NCI-H748 (cell line): ENCODE data around the gene PARD3B.

ENCODE experiments used
- DNase-seq: peaks from one replicate; lab custom pipeline; 2025; ENCODE audit not compliant: unreplicated experiment; lab: John Stamatoyannopoulos, UW

PARD3B gene

DNA sequence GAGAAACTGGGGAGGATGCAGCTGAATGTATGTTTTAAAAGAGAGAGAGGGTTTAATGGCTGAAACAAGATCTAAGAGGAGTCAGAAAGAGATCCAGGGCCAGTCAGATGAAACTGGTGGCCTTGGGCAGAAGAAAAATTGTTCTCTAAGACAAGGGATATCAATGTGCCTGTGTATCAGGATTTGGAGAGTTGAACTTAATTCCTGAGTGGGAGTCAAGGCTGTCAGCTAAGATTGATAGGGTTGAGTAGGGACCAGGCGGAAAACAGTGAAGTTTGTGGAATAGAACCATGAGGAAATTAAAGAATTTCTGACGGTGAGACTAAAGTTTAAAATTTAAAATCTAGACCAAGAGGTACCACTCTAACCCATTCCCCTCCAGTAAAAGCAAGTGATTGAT, 199.2 kb downstream of the PARD3B start:
- no peak for DNase-seq

- DNase-seq, result no peak
Observed at GRCh38 chr2:204748286-204748685, 203.0 kb downstream of the PARD3B start.

- no peak for DNase-seq
Observed at GRCh38 chr2:204749319-204749718, 204.0 kb downstream of the PARD3B start.

DNA sequence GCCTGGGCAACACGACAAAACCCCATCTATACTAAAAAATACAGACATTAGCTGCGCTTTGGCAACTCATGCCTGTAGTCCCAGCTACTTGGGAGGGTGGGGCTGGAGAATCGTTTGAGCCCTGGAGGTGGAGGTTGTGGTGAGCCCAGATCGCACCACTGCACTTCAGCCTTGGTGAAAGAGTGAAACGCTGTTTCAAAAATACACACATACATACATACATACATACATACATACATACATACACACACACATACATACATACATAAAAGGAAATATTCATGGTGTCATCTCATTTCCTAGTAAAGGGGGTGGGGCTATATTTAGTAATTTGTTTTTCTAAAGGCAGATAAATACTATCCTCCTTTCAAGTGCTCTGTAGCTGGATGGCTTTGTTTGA, 205.1 kb downstream of the PARD3B start:
- DNase-seq, result no peak

DNA sequence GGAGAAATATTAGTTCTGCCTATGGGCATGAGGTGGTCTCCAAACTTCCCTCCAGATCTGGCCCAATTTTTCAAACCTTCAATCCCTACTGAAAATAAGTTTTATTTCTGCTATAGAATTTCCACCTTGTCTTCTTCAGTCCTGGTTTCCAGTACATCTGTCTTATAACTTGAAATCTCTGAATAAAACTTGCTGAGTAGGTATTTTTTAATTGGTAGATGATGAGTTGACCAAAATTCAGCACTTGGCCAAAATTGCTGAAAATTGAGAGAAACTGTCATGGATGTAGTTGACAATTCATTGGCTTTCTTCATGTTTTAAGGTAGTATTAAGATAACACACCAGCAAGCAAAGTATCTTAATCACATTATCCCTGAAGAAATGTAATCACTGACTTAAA, 206.2 kb downstream of the PARD3B start:
- DNase-seq, result no peak

DNA sequence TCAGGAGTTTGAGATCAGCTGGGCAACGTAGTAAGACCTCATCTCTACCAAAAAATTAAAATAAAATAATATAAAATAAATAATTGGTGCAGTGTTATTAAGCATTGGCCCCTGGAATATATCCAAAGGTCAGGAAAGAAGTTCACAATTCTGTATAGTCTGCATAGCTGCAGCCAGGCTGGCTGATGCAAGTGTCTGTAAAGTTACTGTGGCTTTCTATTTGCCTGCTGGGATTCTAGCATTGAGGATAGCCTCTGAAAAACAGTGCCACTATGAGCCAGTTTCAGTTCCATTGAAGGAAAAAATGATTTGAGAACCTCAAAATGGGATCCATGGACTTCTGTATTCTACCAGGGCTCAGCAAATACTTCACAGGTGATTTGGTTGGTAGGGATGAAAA, 208.6 kb downstream of the PARD3B start:
- no peak for DNase-seq

DNA sequence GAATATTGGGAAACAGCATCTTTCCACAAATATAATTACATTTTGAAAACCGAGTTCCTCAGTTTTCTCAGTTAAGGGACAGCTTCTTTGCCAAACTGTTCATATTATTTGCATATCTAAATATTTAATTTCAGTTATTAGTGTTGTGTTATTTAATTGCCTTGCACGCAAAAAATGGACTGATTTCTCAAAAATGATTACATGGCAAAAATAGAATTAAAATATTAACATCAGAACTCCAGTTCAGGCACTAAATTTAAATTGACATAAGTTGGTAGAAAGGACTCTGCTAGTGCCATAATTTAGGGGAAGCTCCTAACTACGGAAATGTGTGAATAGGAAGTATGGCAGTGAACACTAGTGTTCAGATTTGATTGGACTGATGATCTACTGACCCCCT, 209.6 kb downstream of the PARD3B start:
- no peak for DNase-seq

GRCh38 chr2:204763974-204764703, 218.9 kb downstream of the PARD3B start:
- DNase-seq, result no peak

DNA sequence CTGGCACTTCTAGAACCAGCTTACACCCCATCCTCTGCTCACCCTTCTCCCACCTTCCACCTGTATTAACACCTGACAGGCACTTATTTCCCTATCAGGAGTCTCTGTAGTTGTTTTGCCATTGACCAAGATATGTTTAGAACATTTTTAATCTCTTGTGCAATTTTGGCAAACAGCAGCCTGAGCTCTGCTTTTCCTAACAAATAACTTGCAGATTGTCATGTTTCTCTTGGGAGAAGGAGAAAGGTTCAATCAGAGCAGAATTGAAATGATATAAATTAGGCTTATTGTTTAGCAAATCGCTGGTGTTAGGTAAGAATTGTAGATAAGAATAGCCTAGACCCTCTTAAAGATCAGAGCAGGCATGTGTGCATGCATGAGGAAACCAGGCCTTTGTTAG, 225.5 kb downstream of the PARD3B start:
- no peak for DNase-seq

DNA sequence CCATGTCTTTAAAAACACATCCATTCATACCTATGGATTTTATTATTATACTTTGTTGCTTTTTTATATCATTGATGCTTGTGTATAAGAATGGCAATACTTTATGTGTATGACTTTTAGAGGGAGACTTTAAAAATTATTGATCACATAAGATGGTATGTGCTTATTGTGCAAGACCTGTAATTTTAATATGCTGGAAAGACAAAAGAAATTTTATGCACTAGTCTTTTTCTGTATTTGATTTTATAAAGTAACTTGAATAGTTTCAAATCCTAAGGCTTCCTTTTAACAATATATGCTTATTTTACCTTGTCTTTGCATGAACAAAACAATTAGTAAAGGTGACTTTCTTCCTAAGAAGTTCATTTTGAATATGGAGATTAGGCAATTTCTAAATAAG, 226.4 kb downstream of the PARD3B start:
- no peak for DNase-seq

GRCh38 chr2:204772546-204772945, 227.3 kb downstream of the PARD3B start:
- DNase-seq, result no peak

- no peak for DNase-seq
Observed at GRCh38 chr2:204775766-204776165, 230.5 kb downstream of the PARD3B start.

DNA sequence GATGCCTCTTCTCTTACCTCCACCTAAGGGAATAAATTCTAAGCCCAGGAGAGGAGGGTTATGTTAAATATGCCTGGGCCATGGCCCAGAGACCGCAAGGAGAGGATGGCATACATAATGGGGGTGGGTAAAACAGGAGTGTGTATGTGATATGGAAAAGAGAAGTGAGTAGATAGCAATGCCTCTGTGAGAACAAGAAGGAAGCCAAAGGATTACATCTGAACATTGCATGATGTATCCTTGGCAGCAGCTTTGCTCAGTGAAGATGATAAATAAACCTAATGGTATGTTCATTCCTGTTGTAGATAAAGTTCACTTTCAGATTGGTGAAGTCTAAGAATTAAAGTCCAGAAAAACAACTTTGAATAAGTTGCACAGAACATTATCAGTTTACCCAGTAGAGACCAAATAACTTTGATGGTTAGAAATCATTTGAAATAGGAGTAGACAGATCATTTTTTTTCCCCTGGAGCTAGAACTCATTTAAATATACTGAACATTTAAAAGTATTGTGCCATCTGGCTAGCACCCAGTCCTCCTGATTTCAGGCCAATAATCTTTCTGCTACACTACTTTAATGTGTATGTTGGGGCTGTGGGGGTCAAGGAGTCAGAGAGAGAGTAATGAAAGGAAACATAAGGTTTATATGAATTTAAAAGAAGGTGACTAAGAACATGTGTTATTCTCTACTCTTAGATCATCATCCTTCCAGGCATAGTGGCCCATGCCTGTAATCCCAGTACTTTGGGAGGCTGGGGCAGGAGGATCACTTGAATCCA, 231.7 kb downstream of the PARD3B start:
- DNase-seq, result no peak

DNA sequence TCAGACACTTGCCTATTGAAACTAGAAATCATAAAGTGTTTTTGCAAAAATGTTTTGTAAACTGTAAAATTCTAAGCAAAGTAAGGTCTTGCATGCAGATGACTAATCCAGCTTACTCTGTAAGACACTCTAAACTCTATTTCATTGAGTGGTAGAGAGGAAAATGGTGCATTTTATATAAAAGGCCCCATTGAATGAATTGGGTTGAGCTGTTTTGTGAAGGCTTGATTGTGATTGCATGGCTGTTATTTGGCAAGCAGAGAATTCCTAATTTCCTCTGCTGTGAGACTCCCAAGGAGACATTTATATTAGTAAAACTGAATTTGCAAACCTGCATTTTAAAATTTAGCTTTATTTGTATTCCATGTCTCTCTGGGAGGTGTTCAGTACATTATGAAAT, 234.5 kb downstream of the PARD3B start:
- no peak for DNase-seq

DNA sequence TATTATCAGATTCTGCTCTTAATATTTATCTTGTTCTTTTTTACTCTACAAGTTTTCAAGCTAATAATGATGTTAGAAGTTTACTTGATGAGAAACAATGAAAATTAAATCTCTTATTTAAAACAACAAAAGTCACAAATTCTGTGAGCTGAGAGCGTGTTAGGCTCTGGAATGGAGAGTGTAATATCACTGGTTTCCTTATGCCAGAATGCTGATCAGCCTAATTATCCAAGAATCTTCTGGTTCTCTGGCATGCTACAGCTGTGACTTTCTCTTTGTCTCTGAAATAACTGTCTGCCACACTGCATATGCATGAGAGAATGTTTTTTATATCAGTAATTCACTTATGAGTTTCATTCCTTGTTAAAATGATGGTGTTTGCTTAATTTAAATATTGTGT, 236.7 kb downstream of the PARD3B start:
- no peak for DNase-seq

DNA sequence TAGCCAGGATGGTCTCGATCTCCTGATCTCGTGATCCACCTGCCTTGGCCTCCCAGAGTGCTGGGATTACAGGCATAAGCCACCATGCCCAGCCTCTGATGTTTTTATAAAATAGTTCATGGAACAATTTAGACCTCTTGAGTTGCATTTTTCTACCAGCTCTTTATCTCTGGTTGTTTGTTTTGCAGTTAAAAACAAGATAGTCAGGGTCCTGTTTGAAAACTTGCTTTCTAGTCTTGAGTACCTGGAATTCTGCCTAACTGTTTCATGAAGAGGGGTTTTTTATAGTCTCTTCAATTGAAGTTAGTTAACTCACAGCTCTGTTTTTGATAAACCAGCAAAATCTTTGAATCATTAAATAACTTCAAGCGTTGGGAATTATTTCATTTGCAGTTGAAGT, 244.8 kb downstream of the PARD3B start:
- DNase-seq, result no peak

- no peak for DNase-seq
Observed at GRCh38 chr2:204791230-204791629, 246.0 kb downstream of the PARD3B start.

DNA sequence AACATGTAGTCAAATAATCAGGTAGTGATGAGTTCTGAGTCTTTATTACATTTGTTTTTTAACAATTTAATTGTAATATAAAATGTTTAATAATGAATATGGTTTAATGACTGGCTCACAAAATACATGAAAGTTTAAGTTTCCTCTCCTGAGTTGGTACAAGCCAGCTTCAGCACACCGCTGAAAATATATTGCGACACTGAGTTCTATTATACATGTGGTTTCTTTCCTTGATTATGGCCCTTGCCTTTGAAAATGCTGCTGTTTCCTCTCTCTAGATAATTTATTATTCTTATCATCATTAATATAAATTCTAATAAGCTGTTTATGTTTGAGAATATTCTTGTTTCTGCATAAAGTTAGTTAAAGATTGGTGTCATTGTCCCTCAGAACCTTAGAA, 249.3 kb downstream of the PARD3B start:
- DNase-seq, result no peak

- DNase-seq, result no peak
Observed at GRCh38 chr2:204795156-204795555, 249.9 kb downstream of the PARD3B start.

DNA sequence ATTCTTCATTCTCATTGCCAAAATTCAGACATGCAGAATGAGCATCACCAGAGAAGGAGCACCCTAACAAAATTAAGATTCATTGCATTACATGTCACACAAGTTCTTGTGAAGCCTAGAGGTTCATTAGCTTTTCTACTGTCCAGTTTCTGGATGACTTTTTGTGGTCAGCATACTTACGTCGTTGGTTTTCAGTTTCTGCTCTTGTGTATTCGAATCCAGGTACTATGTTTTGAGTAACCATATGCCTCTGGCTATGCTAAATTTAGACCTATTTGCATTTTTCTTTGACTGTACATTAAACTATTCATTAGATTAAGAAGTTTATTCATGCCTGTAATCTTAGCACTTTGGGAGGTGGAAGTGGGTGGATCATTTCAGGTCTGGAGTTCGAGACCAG, 251.3 kb downstream of the PARD3B start:
- DNase-seq, result no peak

- no peak for DNase-seq
Observed at GRCh38 chr2:204799791-204800190, 254.5 kb downstream of the PARD3B start.

DNA sequence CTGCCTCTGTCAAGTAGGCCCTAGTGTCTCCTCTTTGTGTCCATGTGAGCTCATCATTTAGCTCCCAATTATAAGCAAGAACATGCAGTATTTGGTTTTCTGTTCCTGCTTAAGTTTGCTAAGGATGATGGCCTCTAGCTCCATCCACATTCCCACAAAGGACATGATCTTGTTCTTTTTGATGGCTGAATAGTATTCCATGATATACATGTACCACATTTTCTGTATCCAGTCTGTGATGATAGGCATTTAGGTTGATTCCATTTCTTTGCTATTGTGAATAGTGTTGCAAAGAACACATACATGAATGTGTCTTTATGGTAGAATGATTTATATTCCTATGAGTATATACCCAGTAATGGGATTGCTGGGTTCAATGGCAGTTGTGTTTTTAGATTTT, 263.2 kb downstream of the PARD3B start:
- no peak for DNase-seq
